NK-92 treated with Interleukin-12 subunit alpha and Interleukin-12 subunit beta, amount 100 ng/mL, for 24 hours (cell line): ENCODE data around the gene MYO1B.

Experiments used
- DNase-seq: peaks from one replicate; lab custom pipeline; 2025; lab: John Stamatoyannopoulos, UW

Gene MYO1B

DNA sequence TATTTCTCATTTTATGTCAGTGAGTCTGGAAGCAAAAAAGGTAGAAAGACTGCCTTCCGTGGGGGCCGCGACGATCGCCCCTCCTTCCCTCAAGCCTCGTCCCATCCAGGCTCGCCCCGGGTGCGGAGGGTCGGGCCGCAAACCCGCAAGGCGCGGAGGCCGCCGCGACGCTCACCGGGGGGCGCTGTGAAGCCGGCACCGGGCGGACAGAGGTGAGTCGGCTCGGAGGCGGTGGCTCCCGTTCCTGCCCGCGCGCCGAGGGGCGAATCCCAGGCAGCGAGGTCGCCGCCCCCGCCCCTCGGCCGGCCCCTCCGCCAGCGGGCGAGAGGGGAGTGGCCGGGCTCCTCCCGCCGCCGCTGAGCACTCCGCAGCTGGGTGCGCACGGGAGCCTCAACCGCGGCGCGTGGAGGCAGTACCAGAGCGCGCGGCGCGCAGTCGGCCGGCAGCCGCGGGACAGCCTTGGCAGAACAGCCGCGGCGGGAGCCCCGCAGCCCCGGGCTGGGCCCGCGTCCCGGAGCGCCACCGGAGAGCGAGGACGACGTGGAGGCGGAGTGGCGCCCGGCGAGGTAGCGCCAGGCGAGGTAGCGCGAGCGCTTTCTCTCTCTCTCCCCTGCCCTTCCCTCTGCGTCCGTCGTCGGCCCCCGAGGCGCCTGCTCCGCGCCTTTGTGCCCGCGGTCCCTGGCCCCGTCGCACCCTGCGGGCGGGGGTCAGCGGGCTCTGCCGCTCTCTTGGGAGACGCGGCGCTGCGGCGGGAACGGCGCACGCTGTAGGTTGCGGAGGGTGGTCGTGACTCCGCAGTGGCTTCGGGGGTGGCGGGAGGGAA is at the start of gene MYO1B:
TSS of gene MYO1B (plus strand) at position 359 of the 823 bp plus-strand sequence. CDS start 31,492 bp downstream, outside the sequence.
- DNase-seq: no peak

DNA sequence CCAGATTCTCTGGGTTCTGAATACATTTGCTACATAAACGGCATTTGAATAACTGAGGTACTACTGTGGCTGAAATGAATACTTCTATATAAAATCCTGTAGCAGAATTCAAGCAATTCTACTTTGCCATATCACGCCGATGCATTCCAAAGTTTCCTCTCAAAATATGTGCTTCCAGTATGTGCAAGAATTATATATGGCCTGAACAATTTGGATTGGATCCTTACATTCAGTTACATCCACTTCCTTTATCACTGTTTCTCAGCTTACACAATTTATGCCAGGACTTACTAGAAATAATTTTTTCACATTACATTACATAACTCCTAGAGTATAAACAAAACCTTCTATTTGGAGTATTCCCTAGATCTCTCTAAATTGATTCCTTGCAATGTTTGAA is 48.1 kb upstream of the MYO1B start:
- no peak for DNase-seq

DNA sequence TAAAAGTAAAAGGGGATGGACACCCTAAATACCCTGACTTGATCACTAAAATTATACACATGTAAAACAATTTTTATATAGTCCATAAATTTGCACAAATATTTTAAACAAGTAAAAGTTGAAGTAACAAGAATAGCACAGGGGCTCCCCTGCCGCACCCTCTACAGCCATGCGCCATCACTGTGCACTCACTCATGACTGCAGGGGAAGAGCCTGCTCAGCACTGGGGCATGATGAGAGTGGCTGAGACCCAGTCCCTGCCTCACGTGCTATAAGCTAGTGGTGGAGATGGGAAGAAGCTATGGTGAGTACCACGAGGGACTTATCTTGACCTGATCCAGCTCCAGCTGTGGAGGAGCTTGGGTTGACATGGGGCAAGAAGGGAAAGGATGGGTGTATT is 46.9 kb upstream of the MYO1B start:
- no peak for DNase-seq

DNA sequence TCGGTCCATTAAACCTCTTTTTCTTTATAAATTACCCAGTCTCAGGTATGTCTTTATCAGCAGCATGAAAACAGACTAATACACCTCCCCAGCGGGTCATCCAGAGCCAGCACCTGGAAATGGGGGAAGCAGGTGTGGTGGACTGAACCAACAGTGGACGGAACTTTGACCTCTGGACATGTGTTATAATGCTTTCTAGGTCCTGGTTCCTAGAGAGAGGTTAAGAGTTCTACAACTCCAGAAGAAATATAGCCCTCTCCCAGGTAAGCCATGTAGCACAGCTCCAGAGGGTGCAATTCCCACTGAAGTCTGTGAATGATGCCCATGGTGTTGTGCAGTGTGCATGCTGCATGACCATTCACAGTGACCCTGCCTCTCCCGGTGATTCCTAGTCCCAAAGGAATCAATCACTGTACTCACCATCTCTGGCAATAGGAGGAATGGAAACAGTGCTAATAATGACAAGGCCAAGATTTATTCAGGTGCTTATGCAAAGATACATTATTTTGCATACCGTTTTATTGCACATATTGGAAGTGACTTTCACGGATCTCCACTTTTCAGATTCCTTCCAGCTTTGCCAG is 45.2 kb upstream of the MYO1B start:
- DNase-seq: no peak

DNA sequence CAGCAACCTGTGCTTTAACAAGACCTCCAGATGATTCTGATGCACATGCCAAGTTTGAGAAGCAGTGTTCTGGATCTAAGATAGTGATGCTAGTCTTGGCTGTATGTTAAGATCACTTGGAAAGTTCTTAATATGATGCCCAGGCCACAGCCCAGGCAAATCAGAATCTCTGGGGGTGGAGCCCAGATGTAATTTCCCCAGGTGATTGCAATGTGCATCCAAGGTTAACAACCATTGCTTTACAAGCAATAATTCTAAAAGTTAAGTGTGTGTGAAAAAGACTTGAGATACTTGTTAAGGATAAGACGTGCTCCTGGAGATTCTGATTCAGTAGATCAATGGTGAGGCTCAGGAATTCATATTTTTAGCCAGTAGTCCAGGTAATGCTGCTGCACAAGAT is 44.3 kb upstream of the MYO1B start:
- DNase-seq: no peak

DNA sequence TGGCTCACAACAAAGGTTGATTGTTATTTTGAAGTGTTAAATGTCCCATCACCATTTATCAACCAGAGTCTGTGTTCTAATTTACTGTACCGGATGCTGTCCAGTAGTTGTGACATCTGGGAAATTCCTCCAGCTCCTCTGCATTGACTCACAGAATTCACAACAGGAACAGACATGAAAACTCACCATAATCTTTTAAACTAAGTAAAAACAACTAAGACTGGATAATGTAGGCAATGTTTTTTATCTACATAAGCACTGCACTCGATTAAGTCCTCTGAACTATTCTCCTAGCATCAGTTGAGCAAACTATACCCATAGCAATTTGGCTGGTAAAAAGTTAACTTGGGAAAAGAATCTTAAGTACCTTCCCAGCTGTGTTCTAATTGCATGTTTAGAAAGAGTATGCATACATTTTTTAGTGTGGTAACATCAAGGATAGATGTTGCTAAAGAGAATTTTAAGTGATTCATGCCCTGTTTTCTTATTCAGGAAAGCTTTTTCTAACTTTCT is 42.9 kb upstream of the MYO1B start:
- no peak for DNase-seq

DNA sequence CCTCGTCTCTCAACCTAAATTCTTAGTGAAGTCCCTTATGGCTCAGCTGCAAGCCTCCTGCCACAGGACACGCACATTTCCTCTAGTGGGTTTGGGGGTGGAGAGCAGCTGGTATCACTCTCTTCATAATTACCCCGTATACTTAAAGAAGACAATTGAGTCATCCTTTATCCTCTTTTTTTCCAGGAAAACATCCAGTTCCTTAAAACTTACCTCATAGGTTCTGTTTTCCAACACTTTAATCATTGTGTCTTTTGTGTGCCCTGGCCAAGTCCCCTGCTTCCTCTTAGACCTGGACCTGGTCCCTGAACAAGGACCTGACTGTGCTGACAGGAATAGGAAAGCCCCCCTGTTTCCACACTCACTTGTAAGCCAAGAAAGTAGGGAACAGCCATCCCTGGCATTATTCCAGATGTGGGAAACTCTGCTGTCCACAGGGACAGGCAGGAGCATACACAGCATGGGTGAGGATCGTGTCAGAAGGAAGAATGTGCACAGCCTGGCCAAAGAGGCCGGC is 42.3 kb upstream of the MYO1B start:
- peak; percentile 26 for DNase-seq

DNA sequence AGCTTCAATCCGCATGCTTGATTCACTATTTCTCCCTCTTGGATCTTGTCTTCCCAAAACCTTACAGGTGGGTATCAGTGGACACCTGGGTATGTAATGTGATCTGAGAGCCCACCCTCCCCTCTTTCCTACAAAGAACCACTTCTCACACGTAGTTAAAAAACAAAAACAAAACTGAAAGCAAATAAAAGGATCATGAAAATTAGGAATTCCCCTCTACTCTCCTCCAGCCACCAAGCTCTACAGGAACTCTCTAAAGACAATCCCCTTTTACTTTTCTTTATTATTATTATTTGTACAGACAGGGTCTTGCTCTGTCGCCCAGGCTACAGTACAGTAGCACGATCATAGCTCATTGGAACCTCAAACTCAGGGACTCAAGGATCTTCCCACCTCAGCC is 40.8 kb upstream of the MYO1B start:
- no peak for DNase-seq

DNA sequence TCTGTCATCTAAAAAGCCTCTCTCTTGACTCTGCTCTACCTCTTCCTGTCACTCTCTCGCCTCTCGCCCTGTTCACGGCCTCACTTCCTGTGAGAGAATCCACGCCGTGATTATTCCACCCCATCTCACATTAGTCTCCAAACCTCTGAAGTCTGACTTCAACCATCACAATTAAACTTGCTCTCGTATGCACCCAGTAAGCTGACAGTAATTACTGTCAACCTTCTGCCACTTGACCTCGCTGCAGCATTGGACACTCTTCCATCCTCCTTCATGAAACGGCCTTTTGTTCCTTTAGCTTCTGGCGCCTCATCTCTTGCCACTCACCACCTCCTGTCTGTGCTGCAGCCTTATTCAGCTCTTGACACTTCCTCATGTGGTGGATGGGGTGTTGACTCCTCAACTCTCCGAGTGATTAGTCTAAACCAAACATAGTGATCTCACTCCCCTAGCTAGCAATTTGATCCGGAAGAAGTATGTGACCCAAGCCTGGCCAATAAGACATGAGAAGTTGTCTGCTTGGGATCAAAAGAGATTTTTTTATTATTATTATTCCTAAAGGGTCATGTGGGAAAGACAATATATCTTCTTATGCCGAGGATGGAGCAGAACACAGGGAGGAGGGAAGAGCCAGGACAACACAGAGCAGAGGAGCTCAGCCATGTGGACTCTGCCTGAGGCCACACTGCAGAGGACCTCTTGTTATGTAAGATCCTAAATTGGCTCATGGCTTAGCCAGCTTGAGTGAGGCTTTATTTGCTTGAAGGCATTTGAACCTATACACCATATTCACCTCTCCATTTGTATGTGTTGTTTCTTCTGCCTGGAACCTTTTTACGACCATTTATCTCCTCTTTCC is 38.4 kb upstream of the MYO1B start:
- peak; percentile 66 for DNase-seq

DNA sequence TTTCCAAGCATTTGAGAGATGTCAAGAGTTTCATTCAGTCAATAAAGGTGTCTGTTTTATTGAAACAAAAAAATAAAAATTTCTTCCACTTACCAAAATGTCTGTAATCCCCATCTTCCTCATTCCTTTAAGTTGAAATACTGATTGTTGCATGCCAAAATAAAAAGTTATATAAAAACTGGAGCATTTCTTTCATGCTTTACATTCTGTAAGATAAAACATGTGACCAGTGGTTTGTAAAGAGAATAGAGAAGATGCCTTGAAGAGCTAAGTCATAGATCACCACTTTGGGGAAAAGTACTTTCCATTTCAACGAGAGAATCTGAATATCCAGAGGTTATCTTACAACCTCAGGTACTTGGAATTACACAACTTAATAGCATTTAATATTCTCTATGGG is 35.9 kb upstream of the MYO1B start:
- no peak for DNase-seq

DNA sequence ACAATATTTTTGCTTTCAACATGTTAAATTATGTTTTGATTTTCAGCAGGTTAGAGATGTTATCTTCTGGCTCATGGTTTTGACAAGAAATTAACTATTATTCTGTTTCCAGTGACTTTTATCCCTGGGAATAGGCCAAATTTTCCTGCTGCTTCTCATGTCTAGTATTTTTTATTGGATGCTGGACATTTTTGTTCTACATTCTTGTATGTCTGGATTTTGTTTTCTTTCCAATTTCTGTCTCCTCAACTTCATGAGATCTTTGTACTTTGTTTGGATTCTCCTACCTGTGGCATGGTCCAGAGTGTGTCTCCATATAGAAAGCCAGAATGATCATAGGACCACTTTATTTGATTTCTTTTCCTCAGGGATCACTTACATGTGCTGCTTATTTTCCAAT is 33.1 kb upstream of the MYO1B start:
- no peak for DNase-seq

DNA sequence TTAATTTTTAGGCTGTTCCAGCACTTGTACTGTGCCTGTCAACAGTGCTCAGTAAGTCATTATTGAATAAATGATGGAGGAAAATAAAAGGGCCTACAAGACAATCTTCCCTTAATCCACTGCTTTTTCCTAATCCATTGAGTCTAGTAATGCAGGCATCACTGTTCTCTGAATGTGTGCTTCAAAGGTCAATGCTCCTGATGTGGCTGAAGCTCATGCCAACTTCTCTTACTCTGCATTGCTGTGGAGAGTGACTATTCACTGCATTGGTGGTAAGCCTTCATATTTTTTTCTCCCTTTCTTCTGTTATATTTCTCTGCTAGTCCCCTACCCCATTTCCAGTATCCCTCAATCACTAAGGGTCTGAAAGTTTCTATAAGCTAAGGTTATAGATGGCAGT is 31.9 kb upstream of the MYO1B start:
- no peak for DNase-seq

DNA sequence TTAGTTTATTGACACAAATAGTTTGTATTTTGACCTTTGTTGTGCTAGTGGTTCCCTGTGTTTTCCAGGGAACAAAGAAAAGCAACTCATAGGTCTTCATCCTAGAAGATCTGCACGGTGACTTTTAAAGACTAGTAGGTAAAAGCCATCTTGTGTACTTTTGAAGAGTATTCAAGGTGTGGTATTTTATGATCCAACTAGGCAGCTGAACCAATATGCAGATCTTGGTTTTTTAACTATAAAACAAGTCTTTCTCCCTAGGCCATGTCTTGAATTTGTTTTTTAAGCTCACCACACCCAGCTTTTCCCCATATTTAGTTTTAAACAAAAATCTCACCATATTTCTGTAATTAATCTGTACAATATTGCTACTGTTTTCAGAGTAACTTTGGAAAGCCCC is 30.0 kb upstream of the MYO1B start:
- no peak for DNase-seq

DNA sequence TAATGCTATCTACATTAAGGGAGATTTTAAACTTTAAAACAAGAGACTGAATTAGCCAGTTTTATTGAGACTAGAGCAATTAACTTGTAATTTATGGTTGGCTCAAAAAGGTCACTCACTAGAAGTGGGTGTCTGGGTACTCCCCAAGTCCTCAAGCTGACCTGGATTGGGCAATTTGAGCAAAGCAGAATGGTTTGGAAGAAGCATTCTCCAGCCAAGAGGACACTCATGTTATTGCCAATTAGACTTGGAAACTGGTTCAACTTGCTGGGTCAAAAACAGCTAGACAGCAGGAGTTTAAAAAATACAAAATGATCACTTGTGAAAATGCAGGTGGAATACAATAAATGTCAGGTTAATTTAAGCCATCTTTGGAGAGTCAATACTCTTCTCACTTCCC is 29.5 kb upstream of the MYO1B start:
- DNase-seq: no peak

DNA sequence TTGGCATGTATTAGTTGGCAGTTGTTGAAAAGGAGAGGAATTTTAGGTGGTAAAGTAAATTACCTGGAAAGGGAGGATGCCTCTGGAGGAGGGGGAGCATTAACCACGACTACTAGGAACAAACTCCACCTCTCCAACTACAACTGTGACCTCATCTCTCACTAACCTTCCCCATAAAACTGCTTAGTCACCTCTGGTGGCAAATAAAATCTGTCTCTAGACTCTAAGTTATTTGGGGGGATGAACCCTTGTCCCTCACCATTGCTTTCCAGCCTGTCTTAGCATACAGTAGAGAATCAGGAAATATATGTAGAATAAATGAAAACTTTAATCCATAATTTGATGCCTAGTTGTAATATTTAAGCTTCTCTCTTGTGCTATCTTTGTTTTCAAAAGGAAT is 27.6 kb upstream of the MYO1B start:
- DNase-seq: no peak

DNA sequence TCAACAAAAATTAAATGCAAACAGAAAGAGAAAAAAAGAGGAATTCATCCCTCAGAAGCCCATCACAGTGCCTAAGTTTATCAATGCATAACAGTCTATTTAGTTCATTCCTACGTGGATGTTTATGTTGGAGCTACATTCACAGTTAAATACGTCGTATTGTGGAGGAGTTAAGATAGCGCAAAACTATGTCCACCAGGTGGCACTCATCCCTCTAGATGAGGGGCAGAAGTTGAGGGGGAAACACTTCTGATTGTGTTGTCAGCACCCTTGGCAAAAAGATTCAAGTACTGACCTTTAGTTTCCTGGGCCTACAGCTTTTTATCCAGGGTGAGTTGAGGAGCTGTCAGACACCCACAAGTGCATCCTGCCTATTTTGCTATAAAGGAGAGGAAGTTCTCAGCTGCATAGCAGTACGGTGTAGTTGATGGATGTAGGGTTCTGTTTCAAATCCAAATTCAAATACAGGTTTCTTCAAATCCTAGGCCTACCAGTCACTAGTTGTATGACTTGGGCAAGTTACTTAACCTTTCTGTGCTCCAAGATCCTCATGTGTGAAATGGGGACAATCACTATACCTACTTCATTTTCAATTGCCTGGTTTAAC is 26.8 kb upstream of the MYO1B start:
- peak; percentile 19 for DNase-seq

DNA sequence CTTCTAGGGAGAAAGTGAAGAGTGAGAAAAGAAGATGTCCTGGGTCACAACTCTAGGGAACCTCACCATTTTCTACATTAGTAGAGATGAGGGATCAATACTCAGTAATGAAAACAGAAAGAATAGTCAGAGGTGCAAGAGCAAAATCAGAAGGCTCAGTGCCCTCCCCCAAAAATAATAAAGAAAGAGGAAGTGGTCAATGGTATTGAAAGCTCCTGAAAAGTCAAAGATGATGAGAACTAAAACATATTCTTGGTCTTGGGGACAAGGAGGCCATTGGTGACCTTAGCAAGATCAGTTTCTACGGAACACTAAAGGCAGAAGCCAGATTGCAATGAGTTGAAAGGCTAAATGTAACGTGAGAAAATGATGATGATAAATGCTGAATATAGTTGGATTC is 24.5 kb upstream of the MYO1B start:
- DNase-seq: no peak

DNA sequence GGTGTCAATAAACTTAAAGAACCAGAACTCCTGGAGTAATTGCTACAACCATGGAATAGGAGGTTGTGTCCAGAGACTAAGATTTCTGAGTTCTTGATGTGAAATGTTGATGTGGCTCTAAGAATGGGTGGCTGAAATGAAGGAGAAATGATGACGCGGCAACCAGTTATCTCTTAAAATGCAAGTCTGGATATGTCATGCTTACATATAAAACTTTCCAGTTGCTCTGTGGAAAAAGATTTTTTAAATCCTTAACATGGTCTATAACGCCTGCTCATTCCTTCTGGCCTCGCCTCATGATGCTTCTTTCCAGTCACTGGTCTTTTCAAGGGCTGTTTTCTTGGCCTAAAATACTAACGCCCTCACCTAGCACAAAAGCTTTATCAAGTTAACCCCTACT is 23.5 kb upstream of the MYO1B start:
- DNase-seq: no peak

DNA sequence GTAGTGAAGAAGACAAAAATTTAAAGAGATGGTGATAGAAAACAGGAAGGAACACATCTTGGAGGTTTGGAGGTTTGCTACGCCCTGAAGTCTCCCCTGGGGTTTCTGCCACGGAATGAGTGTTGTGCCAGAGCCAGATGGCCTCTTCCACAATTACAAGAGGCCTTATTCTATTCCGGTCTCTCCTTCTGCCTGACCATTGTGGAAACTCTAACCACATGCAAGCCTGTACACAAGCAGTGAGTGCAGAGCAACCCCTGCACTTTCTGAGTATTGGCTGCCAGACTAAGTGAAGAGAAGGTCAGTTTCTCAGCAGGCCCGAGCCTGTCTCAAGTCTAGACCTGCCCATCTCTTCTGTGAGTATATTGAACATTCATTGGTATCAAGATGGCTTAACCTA is 22.7 kb upstream of the MYO1B start:
- DNase-seq: no peak

DNA sequence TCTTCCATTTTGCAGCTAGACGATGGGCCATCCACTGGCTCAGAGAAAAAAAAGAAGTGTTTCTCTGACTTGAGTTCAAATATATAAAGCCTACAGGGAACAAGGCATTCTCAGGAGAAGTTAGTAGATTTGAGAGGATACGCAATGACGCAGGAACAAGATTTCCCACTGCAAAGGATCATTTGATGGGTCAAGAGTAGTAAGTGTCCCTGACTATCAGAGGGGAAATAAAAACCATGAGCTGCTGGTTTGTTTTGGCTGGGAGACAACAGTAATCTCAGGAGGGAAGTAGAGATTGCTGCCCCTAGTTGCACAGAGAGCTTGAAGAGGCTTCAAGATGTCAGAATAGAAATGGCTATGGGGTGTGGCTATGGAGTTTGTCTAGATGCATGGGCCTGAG is 22.3 kb upstream of the MYO1B start:
- DNase-seq: no peak

DNA sequence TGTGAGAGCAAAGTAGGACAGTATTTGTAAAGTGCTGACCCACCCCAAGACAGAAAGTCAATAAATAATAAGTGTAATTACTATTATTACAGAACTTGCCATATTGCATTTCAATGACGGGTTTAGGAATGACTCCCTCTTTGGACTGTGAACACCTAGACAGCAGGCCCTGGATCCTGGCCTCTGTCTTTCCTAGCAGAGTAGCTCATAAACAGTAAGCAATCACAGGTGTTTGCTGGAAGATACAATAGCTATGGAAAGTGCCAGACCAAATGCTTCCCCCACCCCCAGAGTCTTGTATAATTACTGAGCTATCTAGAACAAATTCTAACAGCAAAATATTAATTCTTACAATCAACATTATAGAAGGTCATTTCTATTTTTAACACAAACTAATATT is 20.1 kb upstream of the MYO1B start:
- DNase-seq: no peak

DNA sequence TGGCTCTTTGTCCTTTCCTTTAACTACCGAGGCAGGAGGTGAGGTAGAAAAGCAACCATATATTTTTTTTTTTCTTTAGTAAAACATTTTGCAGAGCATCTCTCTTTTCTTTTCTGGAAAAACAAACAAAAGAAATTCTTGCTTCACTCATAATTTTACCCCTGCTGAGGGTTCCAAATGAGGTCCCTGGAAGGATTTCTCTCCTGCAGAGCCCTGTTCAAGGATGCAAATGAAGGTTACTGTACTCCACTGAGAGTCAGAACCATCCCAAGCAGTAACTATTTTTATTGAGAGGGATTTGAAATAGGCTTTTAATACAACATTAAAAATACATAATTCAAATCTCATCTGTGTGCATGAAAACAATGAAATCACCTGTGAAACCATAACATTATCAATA is 19.5 kb upstream of the MYO1B start:
- no peak for DNase-seq
